Fibroblast of pulmonary artery (primary cell): Measurements from ENCODE around the gene ZDHHC4.

Experiments used
- DNase-seq: peaks from one replicate; pipeline ENCODE4 v3.0.0-alpha.2; 2010; ENCODE audit warnings: low read depth
- H3K4me3 ChIP-seq: replicated peaks from 2 replicates; pipeline ENCODE4 v1.5.1; 2011; ENCODE audit warnings: low read depth, mild to moderate bottlenecking, control low read depth, low read length, moderate library complexity
- TF ChIP-seq, protein P1 (sequence below): IDR thresholded peaks from 2 replicates; pipeline ENCODE4 v1.5.1; 2011; ENCODE audit warnings: mild to moderate bottlenecking, control low read depth, low read length, inconsistent platforms; ENCODE audit errors: missing control alignments

The ZDHHC4 gene

DNA sequence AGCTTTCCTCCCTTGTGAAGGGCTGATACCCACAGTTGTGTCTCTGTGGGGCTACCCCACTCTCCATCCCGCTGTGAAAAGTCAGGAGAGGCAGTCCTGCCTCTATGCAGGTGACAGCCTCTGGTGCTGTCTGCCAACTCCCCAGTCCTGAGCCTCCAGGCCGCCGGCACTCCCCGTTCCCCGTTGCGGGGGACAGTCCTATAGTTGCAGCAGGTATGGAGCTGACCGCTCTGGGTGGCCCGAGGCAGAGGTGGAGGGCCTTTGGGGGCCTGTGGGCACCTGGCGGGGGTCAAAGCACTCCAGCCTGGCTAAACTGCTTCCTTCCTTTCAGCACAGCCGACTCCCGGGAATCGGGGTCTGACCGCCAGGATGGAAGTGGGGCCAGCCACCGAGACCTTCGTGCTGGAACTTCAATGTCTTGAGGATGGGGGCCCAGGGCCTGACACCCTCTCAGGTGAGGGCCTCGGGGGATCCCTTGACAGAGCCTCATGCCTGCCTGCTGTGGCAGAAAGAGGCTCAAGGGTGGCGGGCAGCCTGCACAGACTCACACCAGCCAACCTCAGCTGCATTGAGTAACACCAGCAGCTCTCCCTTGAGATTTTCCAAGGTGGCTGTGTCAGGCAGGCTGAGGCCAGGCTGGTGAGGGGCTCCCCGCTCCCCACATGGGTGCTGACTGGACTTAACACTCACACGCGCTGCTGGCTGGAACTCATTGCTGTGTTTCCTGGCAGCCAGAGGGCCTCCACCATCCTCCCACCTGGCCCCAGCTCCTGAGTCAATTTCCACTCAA is 39.8 kb downstream of the ZDHHC4 start:
- no peak for DNase-seq
- TF ChIP-seq, protein P1, sequence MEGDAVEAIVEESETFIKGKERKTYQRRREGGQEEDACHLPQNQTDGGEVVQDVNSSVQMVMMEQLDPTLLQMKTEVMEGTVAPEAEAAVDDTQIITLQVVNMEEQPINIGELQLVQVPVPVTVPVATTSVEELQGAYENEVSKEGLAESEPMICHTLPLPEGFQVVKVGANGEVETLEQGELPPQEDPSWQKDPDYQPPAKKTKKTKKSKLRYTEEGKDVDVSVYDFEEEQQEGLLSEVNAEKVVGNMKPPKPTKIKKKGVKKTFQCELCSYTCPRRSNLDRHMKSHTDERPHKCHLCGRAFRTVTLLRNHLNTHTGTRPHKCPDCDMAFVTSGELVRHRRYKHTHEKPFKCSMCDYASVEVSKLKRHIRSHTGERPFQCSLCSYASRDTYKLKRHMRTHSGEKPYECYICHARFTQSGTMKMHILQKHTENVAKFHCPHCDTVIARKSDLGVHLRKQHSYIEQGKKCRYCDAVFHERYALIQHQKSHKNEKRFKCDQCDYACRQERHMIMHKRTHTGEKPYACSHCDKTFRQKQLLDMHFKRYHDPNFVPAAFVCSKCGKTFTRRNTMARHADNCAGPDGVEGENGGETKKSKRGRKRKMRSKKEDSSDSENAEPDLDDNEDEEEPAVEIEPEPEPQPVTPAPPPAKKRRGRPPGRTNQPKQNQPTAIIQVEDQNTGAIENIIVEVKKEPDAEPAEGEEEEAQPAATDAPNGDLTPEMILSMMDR: no peak
- no peak overlapping the region for H3K4me3 ChIP-seq

DNA sequence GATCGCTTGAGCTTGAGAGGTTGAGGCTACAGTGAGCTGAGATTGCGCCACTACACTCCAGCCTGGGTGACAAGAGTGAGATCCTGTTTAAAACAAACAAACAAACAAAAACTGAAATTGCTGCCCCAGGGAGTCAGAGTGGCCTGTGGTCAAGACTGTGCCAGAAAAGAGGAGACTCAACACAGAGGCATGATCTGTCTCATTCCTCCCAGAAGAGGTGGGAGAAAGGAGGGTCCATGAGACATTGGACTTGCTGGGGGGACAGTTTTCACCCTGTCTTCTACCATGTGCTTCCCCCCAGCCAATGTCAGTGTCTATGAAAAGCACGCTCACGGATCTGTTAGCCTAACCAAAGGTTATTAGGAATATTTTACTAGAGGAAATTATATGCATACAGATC is 41.4 kb downstream of the ZDHHC4 start:
- DNase-seq: no peak
- no peak overlapping the region for H3K4me3 ChIP-seq
- TF ChIP-seq, protein P1: no peak

DNA sequence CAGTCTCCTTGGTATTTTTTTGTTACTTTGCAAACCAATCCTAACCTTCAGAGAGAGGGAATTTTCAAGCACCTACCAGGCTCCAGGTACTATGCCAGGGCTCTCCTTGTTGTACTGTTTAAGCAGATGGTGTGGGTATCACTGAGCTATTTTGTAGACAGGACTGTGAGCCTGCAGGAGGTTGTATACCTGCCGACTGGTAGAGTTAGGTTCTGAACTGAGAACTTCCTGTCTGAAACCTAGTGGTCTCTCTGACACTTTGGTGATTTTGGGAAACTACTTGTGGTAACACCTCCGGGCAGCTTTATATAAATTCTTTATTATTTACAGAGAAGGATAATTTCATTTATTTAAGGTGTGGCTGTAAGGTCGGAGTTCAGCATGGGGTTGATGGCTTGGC is 42.7 kb downstream of the ZDHHC4 start:
- no peak for DNase-seq
- no peak overlapping the region for H3K4me3 ChIP-seq
- TF ChIP-seq, protein P1: no peak

DNA sequence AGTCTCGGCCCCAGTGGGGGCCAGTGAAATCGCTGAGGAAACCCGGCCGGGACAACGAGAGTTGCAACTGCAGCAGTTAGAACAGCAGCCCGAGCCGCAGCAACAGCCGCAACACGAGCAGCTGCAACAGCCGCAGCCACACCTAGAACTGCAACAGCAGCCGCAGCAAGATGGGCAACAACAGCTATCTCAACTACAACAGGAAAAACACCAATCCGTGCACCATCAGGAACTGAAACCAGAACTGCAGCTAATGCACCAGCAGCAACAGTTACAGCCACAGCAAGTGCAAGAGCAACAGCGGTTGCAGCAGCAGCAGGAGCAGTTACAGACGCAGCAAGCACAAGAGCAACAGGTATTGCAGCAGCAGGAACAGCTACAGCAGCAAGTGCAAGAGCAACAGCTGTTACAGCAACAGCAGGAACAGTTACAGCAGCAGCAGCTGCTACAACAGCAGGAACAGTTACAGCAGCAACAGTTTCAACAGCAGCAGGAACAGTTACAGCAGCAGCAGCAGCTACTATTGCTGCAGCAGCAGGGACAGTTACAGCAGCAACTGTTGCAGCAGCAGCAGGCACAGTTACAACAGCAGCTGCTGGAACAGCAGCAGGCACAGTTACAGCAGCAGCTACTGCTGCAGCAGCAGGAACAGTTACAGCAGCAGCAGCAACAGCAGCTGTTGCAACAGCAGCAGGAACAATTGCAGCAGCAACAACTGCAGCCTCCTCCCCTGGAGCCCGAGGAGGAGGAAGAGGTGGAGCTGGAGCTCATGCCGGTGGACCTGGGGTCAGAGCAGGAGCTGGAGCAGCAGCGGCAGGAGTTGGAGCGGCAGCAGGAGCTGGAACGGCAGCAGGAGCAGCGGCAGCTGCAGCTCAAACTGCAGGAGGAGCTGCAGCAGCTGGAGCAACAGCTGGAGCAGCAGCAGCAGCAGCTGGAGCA is 44.2 kb downstream of the ZDHHC4 start:
- TF ChIP-seq, protein P1: no peak
- DNase-seq: no peak
- H3K4me3 ChIP-seq: no peak overlapping the region

DNA sequence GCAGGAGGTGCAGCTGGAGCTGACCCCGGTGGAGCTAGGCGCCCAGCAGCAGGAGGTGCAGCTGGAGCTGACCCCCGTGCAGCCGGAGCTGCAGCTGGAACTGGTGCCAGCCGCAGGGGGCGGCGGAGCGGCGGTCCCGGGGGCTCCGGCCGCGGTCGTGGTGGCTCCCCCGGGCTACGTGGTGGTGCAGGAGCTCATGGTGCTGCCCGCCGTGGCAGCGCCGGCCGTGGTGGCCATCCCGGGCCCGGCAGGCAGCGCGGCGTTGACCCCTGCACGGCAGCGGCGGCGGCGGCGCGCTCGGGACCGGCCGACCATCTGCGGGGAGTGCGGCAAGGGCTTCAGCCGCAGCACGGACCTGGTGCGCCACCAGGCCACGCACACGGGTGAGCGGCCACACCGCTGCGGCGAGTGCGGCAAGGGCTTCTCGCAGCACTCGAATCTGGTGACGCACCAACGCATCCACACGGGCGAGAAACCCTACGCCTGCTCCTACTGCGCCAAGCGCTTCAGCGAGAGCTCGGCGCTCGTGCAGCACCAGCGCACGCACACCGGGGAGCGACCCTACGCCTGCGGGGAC is 45.0 kb downstream of the ZDHHC4 start:
- H3K4me3 ChIP-seq: no peak overlapping the region
- TF ChIP-seq, protein P1: no peak
- DNase-seq: no peak

DNA sequence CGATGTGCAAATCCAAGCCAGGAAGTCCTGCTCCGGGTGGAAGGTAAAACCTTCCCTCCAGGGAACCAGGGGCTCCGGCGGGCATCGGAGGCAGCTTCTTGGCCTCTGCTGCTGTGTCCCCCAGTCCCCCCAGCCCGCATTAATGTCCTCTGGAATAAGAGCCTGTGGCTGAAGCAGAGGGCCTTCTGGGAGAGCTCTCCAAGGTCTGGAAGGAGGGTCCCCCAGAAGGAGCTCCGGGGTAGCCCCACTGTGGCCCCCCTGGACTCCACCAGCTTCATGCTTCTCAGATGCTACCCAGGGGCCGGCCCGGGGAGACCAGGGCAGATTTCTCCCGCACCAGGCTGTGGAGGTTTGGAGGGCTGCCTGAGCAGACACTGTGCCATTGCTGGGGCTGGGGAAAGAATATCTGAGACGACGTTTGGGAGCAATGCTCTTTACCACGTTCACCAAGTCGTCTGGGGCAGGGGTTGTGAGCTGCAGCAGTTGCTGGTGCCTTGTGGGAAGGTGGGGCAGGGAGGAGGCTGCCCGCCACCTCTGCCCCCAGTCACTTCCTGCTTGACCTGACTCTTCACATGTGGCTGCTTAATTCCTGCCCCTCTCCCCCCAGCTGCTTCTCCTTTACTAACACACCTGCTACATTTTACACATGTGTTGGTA is 46.5 kb downstream of the ZDHHC4 start:
- H3K4me3 ChIP-seq: no peak overlapping the region
- DNase-seq: no peak
- TF ChIP-seq, protein P1: no peak
